HEK293 (cell line): ENCODE measurements around the gene ALDOA.
A peak's percentile ranks its signal among the peaks of the same experiment; 100 is the strongest.

Experiments
- GLI4 ChIP-seq: fragments of 450-650 bp; formaldehyde crosslinking; IDR thresholded peaks from 2 replicates; pipeline ENCODE4 v1.5.1; 2016; ENCODE audit warnings: missing biosample characterization, missing genetic modification characterization
- MYNN ChIP-seq: fragments of 450-650 bp; formaldehyde crosslinking; IDR thresholded peaks from 2 replicates; pipeline ENCODE4 v1.5.1; 2016; ENCODE audit warnings: missing biosample characterization, missing genetic modification characterization, borderline replicate concordance
- PRDM10 ChIP-seq: fragments of 450-650 bp; formaldehyde crosslinking; IDR thresholded peaks from 2 replicates; pipeline ENCODE4 v1.5.1; 2016; ENCODE audit warnings: missing biosample characterization, missing genetic modification characterization
- PRDM6 ChIP-seq: fragments of 450-650 bp; formaldehyde crosslinking; IDR thresholded peaks from 2 replicates; pipeline ENCODE4 v1.5.1; 2017; ENCODE audit warnings: missing biosample characterization, missing genetic modification characterization
- SCRT1 ChIP-seq: fragments of 450-650 bp; formaldehyde crosslinking; IDR thresholded peaks from 2 replicates; pipeline ENCODE4 v1.5.1; 2016; ENCODE audit warnings: missing biosample characterization, missing genetic modification characterization, borderline replicate concordance
- ZBTB26 ChIP-seq: fragments of 450-650 bp; formaldehyde crosslinking; optimal IDR thresholded peaks from 2 replicates; pipeline ENCODE3; 2016; ENCODE audit warnings: missing biosample characterization, mild to moderate bottlenecking, missing genetic modification characterization
- ZFHX2 ChIP-seq: fragments of 450-650 bp; formaldehyde crosslinking; conservative IDR thresholded peaks from 2 replicates; pipeline ENCODE4 v1.5.1; 2016; ENCODE audit warnings: missing biosample characterization, missing genetic modification characterization
- ZNF184 ChIP-seq: fragments of 450-650 bp; IDR thresholded peaks from 2 replicates; pipeline ENCODE4 v1.5.1; 2018; ENCODE audit warnings: missing biosample characterization, mild to moderate bottlenecking, missing genetic modification characterization
- ZNF354C ChIP-seq: fragments of 450-650 bp; formaldehyde crosslinking; IDR thresholded peaks from 2 replicates; pipeline ENCODE4 v1.5.1; 2016; ENCODE audit warnings: missing biosample characterization, missing genetic modification characterization, low read depth, borderline replicate concordance
- ZNF521 ChIP-seq: fragments of 450-650 bp; formaldehyde crosslinking; IDR thresholded peaks from 2 replicates; pipeline ENCODE4 v1.5.1; 2017; ENCODE audit warnings: missing biosample characterization, mild to moderate bottlenecking, missing genetic modification characterization
- ZNF768 ChIP-seq: fragments of 450-650 bp; formaldehyde crosslinking; IDR thresholded peaks from 2 replicates; pipeline ENCODE4 v1.5.1; 2018; ENCODE audit warnings: missing biosample characterization, mild to moderate bottlenecking, missing genetic modification characterization
- ZNF791 ChIP-seq: fragments of 450-650 bp; formaldehyde crosslinking; IDR thresholded peaks from 2 replicates; pipeline ENCODE4 v1.5.1; 2016; ENCODE audit warnings: missing biosample characterization, missing genetic modification characterization
- ZXDB ChIP-seq: fragments of 450-650 bp; formaldehyde crosslinking; IDR thresholded peaks from 2 replicates; pipeline ENCODE4 v1.5.1; 2016; ENCODE audit warnings: missing biosample characterization, missing genetic modification characterization
- TF ChIP-seq, protein P1 (sequence below): fragments of 450-650 bp; formaldehyde crosslinking; IDR thresholded peaks from 2 replicates; pipeline ENCODE4 v1.5.1; 2016; ENCODE audit warnings: missing biosample characterization, missing genetic modification characterization
- TF ChIP-seq, protein P2 (sequence below): fragments of 450-650 bp; formaldehyde crosslinking; conservative IDR thresholded peaks from 2 replicates; pipeline ENCODE4 v1.5.1; 2016; ENCODE audit warnings: low read depth, missing biosample characterization, missing genetic modification characterization
- TF ChIP-seq, protein P3 (sequence below): fragments of 450-650 bp; formaldehyde crosslinking; IDR thresholded peaks from 2 replicates; pipeline ENCODE4 v1.5.1; 2016; ENCODE audit warnings: missing biosample characterization, missing genetic modification characterization
- TF ChIP-seq, protein P4 (sequence below): fragments of 450-650 bp; formaldehyde crosslinking; conservative IDR thresholded peaks from 2 replicates; pipeline ENCODE4 v1.5.1; 2016; ENCODE audit warnings: low read depth, missing biosample characterization, missing genetic modification characterization

Gene ALDOA

DNA sequence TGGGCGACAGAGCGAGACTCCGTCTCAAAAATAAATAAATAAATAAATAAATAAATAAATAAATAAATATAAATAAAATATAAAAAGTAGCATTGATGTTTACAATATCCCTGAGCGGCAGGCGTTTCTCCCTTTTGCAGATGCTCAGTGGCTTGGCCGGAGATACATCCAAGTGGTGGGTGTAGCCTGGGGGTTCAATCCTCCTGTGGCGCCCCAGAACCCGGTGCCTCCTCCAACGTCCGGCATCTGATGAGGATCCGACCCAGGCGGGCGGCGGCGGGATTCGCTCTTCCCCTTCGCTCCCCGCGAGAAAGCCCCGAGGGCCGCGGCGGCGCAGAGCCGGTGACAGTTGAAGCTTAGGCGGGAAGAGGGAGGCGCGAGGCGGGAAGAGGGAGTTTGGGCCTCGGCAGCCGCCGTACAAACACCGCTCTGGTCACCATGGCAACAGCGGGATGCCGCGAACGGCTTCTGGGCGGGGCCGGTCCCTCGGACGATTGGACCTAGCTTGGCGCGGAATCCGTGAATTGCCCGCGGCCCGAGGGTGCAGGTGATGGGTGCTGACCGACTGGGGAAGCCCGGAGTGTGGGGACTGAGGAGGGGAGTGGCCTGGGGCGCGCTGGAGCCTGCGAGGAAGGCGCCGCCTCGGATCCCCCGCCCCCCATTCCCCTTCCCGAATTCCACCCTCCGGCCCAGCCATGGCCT is 12.7 kb upstream of the ALDOA start (continued):
- TF ChIP-seq PRDM6 (tag by site-specific recombination) (no peak), ZNF791 (peak; percentile 87), MYNN (tag by site-specific recombination) (peak; percentile 41), ZBTB26 (tag by site-specific recombination) (peak; percentile 82), GLI4 (no peak), ZNF768 (tag by site-specific recombination) (no peak), ZNF354C (tag by site-specific recombination) (peak; percentile 99), ZNF521 (no peak), ZXDB (tag by site-specific recombination) (peak; percentile 98), ZFHX2 (tag by site-specific recombination) (peak; percentile 50), SCRT1 (tag by site-specific recombination) (no peak), PRDM10 (tag by site-specific recombination) (peak; percentile 97), ZNF184 (tag by site-specific recombination) (peak; percentile 76)
- TF ChIP-seq, protein P1, sequence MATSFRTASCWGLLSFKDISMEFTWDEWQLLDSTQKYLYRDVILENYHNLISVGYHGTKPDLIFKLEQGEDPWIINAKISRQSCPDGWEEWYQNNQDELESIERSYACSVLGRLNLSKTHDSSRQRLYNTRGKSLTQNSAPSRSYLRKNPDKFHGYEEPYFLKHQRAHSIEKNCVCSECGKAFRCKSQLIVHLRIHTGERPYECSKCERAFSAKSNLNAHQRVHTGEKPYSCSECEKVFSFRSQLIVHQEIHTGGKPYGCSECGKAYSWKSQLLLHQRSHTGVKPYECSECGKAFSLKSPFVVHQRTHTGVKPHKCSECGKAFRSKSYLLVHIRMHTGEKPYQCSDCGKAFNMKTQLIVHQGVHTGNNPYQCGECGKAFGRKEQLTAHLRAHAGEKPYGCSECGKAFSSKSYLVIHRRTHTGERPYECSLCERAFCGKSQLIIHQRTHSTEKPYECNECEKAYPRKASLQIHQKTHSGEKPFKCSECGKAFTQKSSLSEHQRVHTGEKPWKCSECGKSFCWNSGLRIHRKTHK: no peak
- TF ChIP-seq, protein P2, sequence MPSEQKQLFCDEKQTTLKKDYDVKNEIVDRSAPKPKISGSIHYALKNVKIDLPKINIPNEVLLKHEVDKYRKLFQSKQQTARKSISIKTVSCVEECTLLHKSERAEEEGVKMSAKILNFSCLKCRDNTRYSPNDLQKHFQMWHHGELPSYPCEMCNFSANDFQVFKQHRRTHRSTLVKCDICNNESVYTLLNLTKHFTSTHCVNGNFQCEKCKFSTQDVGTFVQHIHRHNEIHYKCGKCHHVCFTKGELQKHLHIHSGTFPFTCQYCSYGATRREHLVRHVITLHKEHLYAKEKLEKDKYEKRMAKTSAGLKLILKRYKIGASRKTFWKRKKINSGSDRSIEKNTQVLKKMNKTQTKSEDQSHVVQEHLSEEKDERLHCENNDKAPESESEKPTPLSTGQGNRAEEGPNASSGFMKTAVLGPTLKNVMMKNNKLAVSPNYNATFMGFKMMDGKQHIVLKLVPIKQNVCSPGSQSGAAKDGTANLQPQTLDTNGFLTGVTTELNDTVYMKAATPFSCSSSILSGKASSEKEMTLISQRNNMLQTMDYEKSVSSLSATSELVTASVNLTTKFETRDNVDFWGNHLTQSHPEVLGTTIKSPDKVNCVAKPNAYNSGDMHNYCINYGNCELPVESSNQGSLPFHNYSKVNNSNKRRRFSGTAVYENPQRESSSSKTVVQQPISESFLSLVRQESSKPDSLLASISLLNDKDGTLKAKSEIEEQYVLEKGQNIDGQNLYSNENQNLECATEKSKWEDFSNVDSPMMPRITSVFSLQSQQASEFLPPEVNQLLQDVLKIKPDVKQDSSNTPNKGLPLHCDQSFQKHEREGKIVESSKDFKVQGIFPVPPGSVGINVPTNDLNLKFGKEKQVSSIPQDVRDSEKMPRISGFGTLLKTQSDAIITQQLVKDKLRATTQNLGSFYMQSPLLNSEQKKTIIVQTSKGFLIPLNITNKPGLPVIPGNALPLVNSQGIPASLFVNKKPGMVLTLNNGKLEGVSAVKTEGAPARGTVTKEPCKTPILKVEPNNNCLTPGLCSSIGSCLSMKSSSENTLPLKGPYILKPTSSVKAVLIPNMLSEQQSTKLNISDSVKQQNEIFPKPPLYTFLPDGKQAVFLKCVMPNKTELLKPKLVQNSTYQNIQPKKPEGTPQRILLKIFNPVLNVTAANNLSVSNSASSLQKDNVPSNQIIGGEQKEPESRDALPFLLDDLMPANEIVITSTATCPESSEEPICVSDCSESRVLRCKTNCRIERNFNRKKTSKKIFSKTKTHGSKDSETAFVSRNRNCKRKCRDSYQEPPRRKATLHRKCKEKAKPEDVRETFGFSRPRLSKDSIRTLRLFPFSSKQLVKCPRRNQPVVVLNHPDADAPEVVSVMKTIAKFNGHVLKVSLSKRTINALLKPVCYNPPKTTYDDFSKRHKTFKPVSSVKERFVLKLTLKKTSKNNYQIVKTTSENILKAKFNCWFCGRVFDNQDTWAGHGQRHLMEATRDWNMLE (tag by site-specific recombination): peak; percentile 99
- TF ChIP-seq, protein P3, sequence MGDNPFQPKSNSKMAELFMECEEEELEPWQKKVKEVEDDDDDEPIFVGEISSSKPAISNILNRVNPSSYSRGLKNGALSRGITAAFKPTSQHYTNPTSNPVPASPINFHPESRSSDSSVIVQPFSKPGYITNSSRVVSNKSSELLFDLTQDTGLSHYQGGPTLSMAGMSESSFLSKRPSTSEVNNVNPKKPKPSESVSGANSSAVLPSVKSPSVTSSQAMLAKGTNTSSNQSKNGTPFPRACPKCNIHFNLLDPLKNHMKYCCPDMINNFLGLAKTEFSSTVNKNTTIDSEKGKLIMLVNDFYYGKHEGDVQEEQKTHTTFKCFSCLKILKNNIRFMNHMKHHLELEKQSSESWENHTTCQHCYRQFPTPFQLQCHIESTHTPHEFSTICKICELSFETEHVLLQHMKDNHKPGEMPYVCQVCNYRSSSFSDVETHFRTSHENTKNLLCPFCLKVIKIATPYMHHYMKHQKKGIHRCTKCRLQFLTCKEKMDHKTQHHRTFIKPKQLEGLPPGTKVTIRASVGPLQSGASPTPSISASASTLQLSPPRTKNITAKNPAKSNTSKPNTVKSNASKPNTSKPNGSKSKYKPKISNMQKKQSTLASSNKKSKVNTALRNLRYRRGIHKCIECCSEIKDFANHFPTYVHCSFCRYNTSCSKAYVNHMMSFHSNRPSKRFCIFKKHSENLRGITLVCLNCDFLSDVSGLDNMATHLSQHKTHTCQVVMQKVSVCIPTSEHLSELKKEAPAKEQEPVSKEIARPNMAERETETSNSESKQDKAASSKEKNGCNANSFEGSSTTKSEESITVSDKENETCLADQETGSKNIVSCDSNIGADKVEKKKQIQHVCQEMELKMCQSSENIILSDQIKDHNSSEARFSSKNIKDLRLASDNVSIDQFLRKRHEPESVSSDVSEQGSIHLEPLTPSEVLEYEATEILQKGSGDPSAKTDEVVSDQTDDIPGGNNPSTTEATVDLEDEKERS (tag by site-specific recombination): no peak
- TF ChIP-seq, protein P4, sequence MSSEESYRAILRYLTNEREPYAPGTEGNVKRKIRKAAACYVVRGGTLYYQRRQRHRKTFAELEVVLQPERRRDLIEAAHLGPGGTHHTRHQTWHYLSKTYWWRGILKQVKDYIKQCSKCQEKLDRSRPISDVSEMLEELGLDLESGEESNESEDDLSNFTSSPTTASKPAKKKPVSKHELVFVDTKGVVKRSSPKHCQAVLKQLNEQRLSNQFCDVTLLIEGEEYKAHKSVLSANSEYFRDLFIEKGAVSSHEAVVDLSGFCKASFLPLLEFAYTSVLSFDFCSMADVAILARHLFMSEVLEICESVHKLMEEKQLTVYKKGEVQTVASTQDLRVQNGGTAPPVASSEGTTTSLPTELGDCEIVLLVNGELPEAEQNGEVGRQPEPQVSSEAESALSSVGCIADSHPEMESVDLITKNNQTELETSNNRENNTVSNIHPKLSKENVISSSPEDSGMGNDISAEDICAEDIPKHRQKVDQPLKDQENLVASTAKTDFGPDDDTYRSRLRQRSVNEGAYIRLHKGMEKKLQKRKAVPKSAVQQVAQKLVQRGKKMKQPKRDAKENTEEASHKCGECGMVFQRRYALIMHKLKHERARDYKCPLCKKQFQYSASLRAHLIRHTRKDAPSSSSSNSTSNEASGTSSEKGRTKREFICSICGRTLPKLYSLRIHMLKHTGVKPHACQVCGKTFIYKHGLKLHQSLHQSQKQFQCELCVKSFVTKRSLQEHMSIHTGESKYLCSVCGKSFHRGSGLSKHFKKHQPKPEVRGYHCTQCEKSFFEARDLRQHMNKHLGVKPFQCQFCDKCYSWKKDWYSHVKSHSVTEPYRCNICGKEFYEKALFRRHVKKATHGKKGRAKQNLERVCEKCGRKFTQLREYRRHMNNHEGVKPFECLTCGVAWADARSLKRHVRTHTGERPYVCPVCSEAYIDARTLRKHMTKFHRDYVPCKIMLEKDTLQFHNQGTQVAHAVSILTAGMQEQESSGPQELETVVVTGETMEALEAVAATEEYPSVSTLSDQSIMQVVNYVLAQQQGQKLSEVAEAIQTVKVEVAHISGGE (tag by site-specific recombination): peak; percentile 93
